CD4-positive, alpha-beta T cell treated with Interleukin-17A for 1 hour (primary cell): Measurements from ENCODE around the gene CRELD2.

ENCODE experiments used
- DNase-seq: peaks from one replicate; pipeline ENCODE4 v3.0.0-alpha.2; 2020

CRELD2 gene

GRCh38 chr22:49887702-49888101 is 30.7 kb upstream of the CRELD2 start:
- no peak for DNase-seq

GRCh38 chr22:49889071-49889470 is 29.4 kb upstream of the CRELD2 start:
- DNase-seq: no peak

GRCh38 chr22:49892226-49892899 is 26.1 kb upstream of the CRELD2 start:
- no peak for DNase-seq

GRCh38 chr22:49893025-49893424 is 25.4 kb upstream of the CRELD2 start:
- DNase-seq: no peak

GRCh38 chr22:49894322-49895054 is 23.9 kb upstream of the CRELD2 start:
- DNase-seq: no peak

- DNase-seq: no peak
These were observed 22.2 kb upstream of the CRELD2 start for GRCh38 chr22:49896201-49896600.

- no peak for DNase-seq
These were observed 21.3 kb upstream of the CRELD2 start for GRCh38 chr22:49897015-49897684.

- DNase-seq: no peak
These were observed 18.9 kb upstream of the CRELD2 start for GRCh38 chr22:49899530-49899929.

- no peak for DNase-seq
These were observed 17.8 kb upstream of the CRELD2 start for GRCh38 chr22:49900441-49901230.

GRCh38 chr22:49901457-49901856 is 17.0 kb upstream of the CRELD2 start:
- no peak for DNase-seq

GRCh38 chr22:49903322-49904039 is 15.0 kb upstream of the CRELD2 start:
- no peak for DNase-seq

- no peak for DNase-seq
These were observed 14.4 kb upstream of the CRELD2 start for GRCh38 chr22:49904040-49904369.

GRCh38 chr22:49905465-49905864 is 13.0 kb upstream of the CRELD2 start:
- DNase-seq: no peak

GRCh38 chr22:49906071-49906798 is 12.2 kb upstream of the CRELD2 start:
- DNase-seq: no peak

- DNase-seq: no peak
These were observed 11.6 kb upstream of the CRELD2 start for GRCh38 chr22:49906799-49907290.

GRCh38 chr22:49907807-49908206 is 10.6 kb upstream of the CRELD2 start:
- no peak for DNase-seq

- no peak for DNase-seq
These were observed 8.8 kb upstream of the CRELD2 start for GRCh38 chr22:49909476-49910205.

- DNase-seq: no peak
These were observed 7.9 kb upstream of the CRELD2 start for GRCh38 chr22:49910229-49911155.

- no peak for DNase-seq
These were observed 6.4 kb upstream of the CRELD2 start for GRCh38 chr22:49911881-49912625.
